Measurements from ENCODE around the gene MTHFD2L.

GRCh38 chr4:74328501-74328900, 170.6 kb downstream of the MTHFD2L start:
- no peak for TF ChIP-seq EZH2 (IDR thresholded peaks at IDR 0.05; ENCODE audit: borderline replicate concordance, low read length)
- TF ChIP-seq, protein P1, sequence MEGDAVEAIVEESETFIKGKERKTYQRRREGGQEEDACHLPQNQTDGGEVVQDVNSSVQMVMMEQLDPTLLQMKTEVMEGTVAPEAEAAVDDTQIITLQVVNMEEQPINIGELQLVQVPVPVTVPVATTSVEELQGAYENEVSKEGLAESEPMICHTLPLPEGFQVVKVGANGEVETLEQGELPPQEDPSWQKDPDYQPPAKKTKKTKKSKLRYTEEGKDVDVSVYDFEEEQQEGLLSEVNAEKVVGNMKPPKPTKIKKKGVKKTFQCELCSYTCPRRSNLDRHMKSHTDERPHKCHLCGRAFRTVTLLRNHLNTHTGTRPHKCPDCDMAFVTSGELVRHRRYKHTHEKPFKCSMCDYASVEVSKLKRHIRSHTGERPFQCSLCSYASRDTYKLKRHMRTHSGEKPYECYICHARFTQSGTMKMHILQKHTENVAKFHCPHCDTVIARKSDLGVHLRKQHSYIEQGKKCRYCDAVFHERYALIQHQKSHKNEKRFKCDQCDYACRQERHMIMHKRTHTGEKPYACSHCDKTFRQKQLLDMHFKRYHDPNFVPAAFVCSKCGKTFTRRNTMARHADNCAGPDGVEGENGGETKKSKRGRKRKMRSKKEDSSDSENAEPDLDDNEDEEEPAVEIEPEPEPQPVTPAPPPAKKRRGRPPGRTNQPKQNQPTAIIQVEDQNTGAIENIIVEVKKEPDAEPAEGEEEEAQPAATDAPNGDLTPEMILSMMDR (IDR thresholded peaks at IDR 0.05; ENCODE audit: low read length): no peak

Measured in OCI-LY1 (cell line).